Gastrocnemius medialis (tissue), 4 donors: ENCODE data around the gene RABEP2.

ENCODE experiments used
- CTCF ChIP-seq, 5 experiments: fragments of 450-650 bp in 3 of 5; fragments of 200-600 bp in 2 of 5; sonication (generic) in 2 of 5; IDR thresholded peaks in 4 of 5; conservative IDR thresholded peaks in 1 of 5; 1 replicate in 4 of 5; 2 replicates in 1 of 5; pipeline ENCODE4 v1.5.1; 2016 to 2019; ENCODE audit warnings: antibody characterized with exemption in 5 of 5, mild to moderate bottlenecking in 3 of 5, moderate library complexity in 3 of 5
- POLR2A ChIP-seq, 2 donors: fragments of 450-650 bp; IDR thresholded peaks; one replicate each; pipeline ENCODE4 v1.6.1; 2017; ENCODE audit warnings: antibody characterized with exemption in 2 of 2, mild to moderate bottlenecking in 2 of 2, moderate library complexity in 2 of 2

- TF ChIP-seq CTCF (IDR thresholded peaks at IDR 0.05 in 4 of 5, conservative IDR thresholded peaks at IDR 0.05 in 1 of 5): no peak
- no peak for TF ChIP-seq POLR2A (IDR thresholded peaks at IDR 0.05)
These were observed 55.8 kb downstream of the RABEP2 start for GRCh38 chr16:28869201-28869600.
